RPMI8226 (cell line): ENCODE data around the gene CEP128.

ENCODE experiments used
- DNase-seq: peaks from one replicate; pipeline ENCODE4 v3.0.0-alpha.2; 2015

CEP128 gene

DNA sequence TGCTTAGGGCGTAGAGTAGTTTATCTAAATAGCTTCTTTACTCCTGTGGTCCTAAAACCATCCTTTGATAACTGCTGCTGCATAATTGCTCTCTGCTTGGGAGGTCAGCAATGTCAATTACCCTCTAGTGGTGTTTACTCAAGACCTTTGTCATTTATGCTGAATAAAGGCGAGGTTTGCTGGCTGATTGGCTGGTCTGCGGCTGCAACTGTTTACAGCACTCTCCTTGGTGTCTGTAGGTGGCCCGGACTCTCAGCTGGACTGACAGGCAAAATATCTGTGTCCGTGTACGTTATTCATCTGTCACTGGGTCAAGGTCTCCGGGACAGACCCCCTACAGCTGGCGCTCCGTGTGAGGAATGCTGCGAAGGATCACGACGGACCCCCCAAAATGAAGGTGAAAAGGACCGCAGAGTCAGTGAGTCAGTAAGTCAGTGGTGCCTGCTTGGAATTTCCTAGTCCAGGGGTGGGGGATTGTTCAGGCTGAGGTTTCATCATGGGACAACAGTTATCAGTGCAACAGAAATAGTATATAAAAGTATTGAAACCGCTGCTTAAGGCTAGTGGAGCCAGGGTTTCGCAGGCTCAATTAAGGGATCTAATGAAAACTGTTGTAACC is 476.9 kb downstream of the CEP128 start:
- DNase-seq: no peak

- no peak for DNase-seq
Observed at GRCh38 chr14:80456209-80456608, 485.3 kb downstream of the CEP128 start.

DNA sequence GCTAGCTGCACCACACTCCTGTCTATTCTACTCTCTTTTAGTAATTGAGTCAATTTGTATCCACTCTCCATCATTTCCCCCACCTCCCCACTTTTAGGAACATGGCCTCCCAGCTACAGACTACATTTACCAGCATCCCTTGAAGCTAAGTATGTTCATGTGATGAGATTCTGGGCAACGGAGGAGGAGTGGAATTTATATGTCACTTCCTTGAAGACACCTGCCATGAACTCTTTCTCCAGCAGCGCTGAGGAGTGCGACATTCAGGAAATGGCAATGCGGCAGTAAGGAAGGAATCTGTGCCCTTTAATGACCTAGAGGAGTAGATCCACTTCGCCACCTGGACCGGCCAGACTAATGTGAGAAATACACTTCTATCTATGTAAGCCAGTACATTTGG is 486.5 kb downstream of the CEP128 start:
- no peak for DNase-seq

GRCh38 chr14:80448267-80448666 is 493.3 kb downstream of the CEP128 start:
- DNase-seq: no peak

GRCh38 chr14:80447392-80447791 is 494.1 kb downstream of the CEP128 start:
- no peak for DNase-seq
